ENCODE measurements around the gene UNC13D. TPM values are rescaled to one million over a fixed set of nuclear protein-coding genes. Genes with fewer than 3 reads are reported as not detected.

The UNC13D gene
- total and polyA plus RNA-seq, 9 of the 15 experiments (the other 6 are each of a cell fraction or from before 2014, with no cell fraction given), result 0.86 to 244 (median 69.2) TPM

DNA sequence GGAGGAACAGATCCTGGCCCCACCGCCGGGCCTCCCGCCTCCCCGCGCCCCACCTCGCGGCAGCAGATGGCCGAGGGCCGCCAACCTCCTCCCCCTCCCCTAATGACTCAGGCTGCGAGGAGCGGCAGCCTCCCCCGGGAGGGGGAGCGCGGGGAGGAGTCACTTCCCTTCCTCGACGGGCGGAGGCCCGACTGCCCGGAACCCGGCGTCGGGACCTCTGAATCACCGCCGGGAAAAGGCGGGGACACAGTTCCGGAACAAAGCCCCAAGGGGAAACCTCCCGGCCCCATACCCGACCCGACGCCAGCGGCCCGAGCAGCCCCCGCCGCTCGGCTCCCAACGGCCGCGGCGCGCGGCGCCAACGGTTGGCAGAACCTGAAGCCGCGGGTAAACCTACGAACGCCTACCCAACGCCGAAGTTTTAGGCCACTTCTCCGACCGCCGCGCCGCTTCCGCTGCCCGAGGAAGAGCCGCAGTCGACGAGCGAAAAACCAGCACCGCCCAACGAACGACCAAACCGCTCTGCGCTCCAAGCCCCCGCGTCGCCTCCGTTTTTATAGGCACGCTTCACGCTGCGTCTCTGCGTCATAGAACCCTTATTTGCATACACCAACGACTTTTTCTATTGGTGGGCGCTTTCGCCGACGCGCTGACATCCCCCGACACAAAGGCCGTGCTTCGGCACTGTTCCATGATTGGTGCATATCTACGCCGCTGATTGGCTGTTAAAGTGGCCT is 64.8 kb downstream of the UNC13D start (continued):
- peak; percentile 93 for TF ChIP-seq PHF8 (IDR thresholded peaks at IDR 0.05; ENCODE audit: borderline replicate concordance, low read length)
- no peak for TF ChIP-seq BRCA1 (IDR thresholded peaks at IDR 0.05)
- TF ChIP-seq BRCA1 (CRISPR knock-in tag; IDR thresholded peaks at IDR 0.05), result no peak
- peak; percentile 77 for TF ChIP-seq SPI1 (IDR thresholded peaks at IDR 0.05; ENCODE audit: borderline replicate concordance, low read depth, low read length)
- no peak for TF ChIP-seq NUFIP1 (IDR thresholded peaks at IDR 0.05; ENCODE audit: partially characterized antibody)
- no peak for TF ChIP-seq PPARD (CRISPR knock-in tag; IDR thresholded peaks at IDR 0.05)
- TF ChIP-seq, protein P1, sequence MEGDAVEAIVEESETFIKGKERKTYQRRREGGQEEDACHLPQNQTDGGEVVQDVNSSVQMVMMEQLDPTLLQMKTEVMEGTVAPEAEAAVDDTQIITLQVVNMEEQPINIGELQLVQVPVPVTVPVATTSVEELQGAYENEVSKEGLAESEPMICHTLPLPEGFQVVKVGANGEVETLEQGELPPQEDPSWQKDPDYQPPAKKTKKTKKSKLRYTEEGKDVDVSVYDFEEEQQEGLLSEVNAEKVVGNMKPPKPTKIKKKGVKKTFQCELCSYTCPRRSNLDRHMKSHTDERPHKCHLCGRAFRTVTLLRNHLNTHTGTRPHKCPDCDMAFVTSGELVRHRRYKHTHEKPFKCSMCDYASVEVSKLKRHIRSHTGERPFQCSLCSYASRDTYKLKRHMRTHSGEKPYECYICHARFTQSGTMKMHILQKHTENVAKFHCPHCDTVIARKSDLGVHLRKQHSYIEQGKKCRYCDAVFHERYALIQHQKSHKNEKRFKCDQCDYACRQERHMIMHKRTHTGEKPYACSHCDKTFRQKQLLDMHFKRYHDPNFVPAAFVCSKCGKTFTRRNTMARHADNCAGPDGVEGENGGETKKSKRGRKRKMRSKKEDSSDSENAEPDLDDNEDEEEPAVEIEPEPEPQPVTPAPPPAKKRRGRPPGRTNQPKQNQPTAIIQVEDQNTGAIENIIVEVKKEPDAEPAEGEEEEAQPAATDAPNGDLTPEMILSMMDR (IDR thresholded peaks at IDR 0.05 in 2 of 3, conservative IDR thresholded peaks at IDR 0.05 in 1 of 3; ENCODE audit: insufficient read depth in 2 of 3, low read depth in 1 of 3, low read length in 3 of 3), result 0 out of 6 replicates have a peak, but pooled peaks of 1 of the 3 experiments have one; percentile 2
- peak; percentile 100 for TF ChIP-seq POLR2B (IDR thresholded peaks at IDR 0.05; ENCODE audit: low read depth, partially characterized antibody)
- TF ChIP-seq, protein P2, sequence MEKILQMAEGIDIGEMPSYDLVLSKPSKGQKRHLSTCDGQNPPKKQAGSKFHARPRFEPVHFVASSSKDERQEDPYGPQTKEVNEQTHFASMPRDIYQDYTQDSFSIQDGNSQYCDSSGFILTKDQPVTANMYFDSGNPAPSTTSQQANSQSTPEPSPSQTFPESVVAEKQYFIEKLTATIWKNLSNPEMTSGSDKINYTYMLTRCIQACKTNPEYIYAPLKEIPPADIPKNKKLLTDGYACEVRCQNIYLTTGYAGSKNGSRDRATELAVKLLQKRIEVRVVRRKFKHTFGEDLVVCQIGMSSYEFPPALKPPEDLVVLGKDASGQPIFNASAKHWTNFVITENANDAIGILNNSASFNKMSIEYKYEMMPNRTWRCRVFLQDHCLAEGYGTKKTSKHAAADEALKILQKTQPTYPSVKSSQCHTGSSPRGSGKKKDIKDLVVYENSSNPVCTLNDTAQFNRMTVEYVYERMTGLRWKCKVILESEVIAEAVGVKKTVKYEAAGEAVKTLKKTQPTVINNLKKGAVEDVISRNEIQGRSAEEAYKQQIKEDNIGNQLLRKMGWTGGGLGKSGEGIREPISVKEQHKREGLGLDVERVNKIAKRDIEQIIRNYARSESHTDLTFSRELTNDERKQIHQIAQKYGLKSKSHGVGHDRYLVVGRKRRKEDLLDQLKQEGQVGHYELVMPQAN (IDR thresholded peaks at IDR 0.05; ENCODE audit: borderline replicate concordance), result peak; percentile 22; the same call in 1 of the 2 replicates
- TF ChIP-seq EGR1 (conservative IDR thresholded peaks at IDR 0.05), result peak; percentile 93
- peak; percentile 63; the same call in 1 of the 2 replicates for TF ChIP-seq LARP7 (IDR thresholded peaks at IDR 0.05)
- 0 out of 2 replicates have a peak, but pooled peaks have one; percentile 10 for TF ChIP-seq SMC3 (conservative IDR thresholded peaks at IDR 0.05; ENCODE audit: insufficient read depth, low read depth, low read length)
- TF ChIP-seq C11orf30 (IDR thresholded peaks at IDR 0.05; ENCODE audit: low read depth), result peak; percentile 50
- TF ChIP-seq, protein P3, sequence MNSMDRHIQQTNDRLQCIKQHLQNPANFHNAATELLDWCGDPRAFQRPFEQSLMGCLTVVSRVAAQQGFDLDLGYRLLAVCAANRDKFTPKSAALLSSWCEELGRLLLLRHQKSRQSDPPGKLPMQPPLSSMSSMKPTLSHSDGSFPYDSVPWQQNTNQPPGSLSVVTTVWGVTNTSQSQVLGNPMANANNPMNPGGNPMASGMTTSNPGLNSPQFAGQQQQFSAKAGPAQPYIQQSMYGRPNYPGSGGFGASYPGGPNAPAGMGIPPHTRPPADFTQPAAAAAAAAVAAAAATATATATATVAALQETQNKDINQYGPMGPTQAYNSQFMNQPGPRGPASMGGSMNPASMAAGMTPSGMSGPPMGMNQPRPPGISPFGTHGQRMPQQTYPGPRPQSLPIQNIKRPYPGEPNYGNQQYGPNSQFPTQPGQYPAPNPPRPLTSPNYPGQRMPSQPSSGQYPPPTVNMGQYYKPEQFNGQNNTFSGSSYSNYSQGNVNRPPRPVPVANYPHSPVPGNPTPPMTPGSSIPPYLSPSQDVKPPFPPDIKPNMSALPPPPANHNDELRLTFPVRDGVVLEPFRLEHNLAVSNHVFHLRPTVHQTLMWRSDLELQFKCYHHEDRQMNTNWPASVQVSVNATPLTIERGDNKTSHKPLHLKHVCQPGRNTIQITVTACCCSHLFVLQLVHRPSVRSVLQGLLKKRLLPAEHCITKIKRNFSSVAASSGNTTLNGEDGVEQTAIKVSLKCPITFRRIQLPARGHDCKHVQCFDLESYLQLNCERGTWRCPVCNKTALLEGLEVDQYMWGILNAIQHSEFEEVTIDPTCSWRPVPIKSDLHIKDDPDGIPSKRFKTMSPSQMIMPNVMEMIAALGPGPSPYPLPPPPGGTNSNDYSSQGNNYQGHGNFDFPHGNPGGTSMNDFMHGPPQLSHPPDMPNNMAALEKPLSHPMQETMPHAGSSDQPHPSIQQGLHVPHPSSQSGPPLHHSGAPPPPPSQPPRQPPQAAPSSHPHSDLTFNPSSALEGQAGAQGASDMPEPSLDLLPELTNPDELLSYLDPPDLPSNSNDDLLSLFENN (IDR thresholded peaks at IDR 0.05; ENCODE audit: low read depth in 2 of 2, low read length in 2 of 2), result peak; percentile 18 to 95; a peak in 3 of 4 replicates
- TF ChIP-seq GABPB1 (CRISPR knock-in tag; IDR thresholded peaks at IDR 0.05), result peak; percentile 89
- TF ChIP-seq FOXK1 (CRISPR knock-in tag; IDR thresholded peaks at IDR 0.05; ENCODE audit: borderline replicate concordance), result peak; percentile 98
- no peak for TF ChIP-seq ZNF79 (CRISPR knock-in tag; IDR thresholded peaks at IDR 0.05; ENCODE audit: low read depth)
- TF ChIP-seq, protein P4, sequence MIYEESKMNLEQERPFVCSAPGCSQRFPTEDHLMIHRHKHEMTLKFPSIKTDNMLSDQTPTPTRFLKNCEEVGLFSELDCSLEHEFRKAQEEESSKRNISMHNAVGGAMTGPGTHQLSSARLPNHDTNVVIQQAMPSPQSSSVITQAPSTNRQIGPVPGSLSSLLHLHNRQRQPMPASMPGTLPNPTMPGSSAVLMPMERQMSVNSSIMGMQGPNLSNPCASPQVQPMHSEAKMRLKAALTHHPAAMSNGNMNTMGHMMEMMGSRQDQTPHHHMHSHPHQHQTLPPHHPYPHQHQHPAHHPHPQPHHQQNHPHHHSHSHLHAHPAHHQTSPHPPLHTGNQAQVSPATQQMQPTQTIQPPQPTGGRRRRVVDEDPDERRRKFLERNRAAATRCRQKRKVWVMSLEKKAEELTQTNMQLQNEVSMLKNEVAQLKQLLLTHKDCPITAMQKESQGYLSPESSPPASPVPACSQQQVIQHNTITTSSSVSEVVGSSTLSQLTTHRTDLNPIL (CRISPR knock-in tag; IDR thresholded peaks at IDR 0.05), result no peak
- TF ChIP-seq GATAD2A (IDR thresholded peaks at IDR 0.05), result no peak
- TF ChIP-seq NCOR1 (IDR thresholded peaks at IDR 0.05), result peak; percentile 79
